HG03442 (cell line): ENCODE results near the gene DDC.
"Not testable (repeated sequence)": the region's sequence is repeated elsewhere in the genome, so short reads cannot be mapped to it uniquely, and the experiment has no call there.

Experiments used
- ATAC-seq: cut with Tn5 transposase; IDR thresholded peaks from one replicate; pipeline ENCODE4 v1.9.1; 2021; ENCODE audit warnings: mild to moderate bottlenecking, moderate library complexity; ENCODE audit not compliant: unreplicated experiment

The DDC gene

GRCh38 chr7:50462361-50462760, 102.8 kb downstream of the DDC start:
- ATAC-seq, result no peak

DNA sequence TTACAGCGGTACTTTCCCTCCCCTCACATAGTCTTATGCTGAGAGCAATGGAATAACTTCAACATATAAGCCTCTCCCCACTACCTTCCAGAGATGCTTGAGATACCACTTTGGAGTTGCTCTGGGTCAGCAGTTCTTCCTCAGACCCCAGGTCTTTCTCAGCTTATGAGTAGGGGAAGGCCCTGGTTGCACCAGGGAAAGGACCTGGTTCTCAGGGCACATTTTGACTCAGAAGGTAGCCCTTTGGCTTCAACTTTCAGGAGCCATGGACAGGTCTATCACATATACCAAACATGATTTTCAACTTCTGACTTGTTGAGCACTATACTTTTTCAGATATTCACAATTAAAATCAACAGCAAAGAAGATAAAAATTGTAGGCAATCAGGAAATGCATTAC, 103.5 kb downstream of the DDC start:
- ATAC-seq, result no peak

GRCh38 chr7:50459183-50459582, 106.0 kb downstream of the DDC start:
- ATAC-seq, result not testable (repeated sequence)

GRCh38 chr7:50458651-50459050, 106.6 kb downstream of the DDC start:
- ATAC-seq, result not testable (repeated sequence)

DNA sequence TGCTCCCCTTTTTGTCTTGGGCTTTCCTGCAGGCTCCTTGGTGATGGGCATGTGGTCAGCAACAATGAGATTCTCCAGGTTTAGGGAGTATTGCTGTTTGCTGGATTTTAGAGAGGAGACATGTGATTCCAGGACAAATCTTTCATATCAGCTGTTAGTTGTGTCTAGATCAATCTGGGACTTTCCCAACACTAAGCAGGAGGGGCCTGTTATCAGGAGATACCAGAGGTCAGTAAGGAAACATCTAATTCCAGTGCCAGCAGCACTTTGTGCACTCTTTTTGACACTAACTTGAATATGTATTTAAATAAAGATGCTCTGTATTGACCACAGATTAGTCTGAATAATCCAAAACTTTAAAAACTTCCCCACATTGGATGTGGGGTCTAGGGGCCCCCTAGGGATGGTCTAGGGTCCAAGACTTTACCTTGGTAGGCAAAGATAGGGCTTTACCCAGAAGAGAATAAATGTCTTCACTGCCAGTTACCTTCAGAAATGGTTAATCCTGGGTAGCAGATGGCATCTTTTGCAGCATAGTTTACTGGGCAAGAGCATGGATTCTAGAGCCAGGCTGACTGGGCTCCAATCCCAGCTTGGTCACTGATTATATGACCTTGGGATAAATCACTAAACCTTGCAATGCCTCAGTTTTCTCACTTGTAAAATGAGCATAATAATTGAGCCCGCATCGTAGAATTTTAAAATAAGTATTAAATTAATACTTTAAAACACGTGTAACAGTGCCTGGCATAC, 108.7 kb downstream of the DDC start:
- ATAC-seq, result no peak

- no peak for ATAC-seq
Measured at GRCh38 chr7:50455658-50456057, 109.5 kb downstream of the DDC start.

GRCh38 chr7:50454968-50455367, 110.2 kb downstream of the DDC start:
- no peak for ATAC-seq

- no peak for ATAC-seq
Measured at GRCh38 chr7:50450590-50451032, 114.6 kb downstream of the DDC start.

- peak; percentile 79 for ATAC-seq
Measured at GRCh38 chr7:50449881-50450589, 115.2 kb downstream of the DDC start, which contains the start of gene FIGNL1. TSS of gene FIGNL1 (minus strand) at chr7:50450350. CDS start at chr7:50447287, 3,063 bp downstream.

- no peak for ATAC-seq
Measured at GRCh38 chr7:50449501-50449880, 115.7 kb downstream of the DDC start.

GRCh38 chr7:50448823-50449222, 116.4 kb downstream of the DDC start:
- ATAC-seq, result peak; percentile 37

- peak; percentile 52 for ATAC-seq
Measured at GRCh38 chr7:50446542-50446960, 118.7 kb downstream of the DDC start.

DNA sequence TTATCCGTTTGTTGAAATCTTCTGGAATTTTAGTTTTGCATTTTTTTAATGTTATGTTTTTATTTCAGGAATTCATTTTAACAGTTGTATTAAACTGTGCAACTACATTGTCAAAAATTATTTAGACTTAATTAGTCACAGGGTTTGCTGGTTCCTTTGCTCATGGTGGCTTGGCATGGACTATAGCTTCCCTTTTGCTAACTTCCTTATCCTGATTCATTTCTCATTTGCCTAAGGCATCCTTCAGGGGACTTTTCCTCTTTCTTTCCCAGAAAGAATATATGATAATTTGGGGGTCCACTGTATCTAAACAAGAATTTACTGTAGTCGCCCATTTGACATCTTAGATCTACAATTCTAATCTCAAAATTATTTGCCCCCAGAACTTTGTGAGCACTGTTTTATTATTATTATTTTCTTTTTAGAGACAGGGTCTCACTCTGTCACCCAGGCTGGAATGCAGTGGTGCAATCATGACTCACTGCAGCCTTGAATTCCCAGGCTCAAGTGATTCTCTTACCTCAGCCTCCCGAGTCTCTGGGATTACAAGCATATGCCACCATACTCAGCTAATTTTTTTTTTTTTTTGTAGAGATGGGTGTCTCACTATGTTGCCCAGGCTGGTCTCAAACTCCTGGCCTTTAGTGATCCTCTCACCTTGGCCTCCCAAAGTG, 128.9 kb downstream of the DDC start:
- no peak for ATAC-seq

DNA sequence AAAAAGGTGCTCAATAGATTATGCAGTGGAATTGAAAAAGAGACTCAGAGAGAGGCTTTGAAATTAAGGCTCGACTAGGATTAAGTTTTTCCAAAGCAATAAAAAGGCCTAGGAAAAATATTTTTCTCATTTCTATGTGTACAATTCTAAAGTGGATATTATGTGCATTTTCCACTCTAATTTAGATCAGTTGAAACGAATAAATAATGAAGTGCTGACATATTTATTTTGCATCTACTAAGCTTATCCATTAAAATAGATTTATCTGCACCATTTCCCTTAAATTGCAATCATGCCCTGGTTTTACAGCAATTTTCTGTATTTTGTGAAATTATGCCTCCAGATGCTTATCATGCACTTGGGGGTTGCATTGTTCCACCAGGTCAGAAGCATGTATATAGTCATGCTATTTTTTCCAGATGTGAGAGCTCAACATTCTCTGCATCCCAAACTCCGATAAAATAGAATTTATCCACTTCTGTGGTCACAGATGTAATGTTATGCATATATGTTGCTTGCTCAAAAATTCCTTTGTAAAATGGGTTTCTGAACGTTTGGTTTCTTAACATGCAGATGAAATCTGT, 133.4 kb downstream of the DDC start:
- ATAC-seq, result no peak

DNA sequence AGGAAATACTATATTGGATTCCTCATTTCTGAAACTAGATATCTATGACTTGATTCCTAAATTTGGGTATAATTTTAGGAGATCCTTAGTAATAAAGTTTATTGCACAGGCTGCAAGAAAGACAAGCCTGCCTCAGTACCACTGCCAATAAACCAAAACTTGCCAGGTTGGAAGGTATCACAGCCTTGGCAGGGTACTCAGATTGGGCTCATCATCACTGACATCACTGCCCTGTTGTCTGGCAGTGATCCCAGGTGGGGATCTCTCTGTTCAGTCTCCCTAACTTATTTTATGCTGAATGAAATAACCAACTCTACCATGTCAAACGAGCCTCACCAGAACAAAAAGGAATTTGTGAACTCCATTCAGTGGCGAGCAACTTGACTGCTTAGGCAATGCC, 133.9 kb downstream of the DDC start:
- ATAC-seq, result no peak

GRCh38 chr7:50428911-50429310, 136.3 kb downstream of the DDC start:
- no peak for ATAC-seq

- no peak for ATAC-seq
Measured at GRCh38 chr7:50427518-50427917, 137.7 kb downstream of the DDC start.

DNA sequence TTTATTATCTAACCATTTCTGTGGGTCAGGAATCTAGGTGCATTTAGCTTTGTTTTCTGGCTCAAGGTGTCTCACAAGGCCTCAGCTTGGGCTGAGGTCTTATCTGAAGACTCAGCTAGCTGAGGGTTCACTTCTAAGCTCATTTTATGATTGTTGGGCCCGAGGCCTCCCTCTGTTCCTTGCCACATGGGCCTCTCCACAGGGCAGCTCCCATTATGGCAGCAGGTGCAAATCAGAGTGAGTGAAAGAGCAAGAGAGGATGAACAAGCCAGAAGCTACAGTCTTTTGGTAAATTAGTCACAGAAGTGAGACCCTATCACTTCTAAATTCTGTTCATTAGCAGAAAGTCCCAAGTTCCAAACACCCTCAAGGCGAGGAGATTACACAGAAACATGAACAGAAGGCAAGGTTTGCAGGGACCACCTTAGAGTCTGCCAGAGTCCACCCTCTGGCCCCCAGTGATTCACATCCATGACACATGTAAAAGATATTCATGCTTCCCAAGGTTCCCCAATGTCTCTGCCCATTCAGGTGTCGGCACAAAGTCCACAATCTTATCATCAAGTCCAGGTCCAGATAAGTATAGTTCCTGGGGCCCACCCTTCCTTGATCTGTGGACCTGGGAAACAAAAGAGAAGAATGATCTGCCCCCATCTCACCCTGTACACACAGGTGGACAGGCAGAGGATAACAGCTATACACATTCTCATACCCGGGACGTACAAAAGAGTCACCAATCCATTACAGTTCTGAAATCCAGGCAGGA, 138.7 kb downstream of the DDC start:
- ATAC-seq, result no peak

- ATAC-seq, result no peak
Measured at GRCh38 chr7:50425318-50425717, 139.9 kb downstream of the DDC start.

DNA sequence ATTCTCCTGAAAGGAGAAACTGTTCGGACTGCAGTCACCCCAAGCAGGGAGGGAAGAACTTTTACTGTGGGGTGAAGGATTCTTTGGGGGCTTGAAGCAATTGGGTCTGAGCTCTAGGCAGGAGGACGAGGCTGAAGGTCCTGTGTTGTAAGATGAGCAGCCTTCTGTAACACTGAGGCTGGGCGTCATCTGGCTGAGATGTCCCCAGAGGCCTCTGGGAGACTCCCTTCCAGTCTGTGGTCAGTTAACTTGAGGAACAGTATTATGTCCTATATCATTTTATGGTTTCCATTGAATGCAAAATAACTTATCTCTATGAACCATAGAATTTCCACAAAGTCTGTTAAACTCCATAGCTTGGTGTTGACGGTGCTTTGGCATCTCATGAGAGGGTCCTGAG, 141.3 kb downstream of the DDC start:
- ATAC-seq, result no peak

DNA sequence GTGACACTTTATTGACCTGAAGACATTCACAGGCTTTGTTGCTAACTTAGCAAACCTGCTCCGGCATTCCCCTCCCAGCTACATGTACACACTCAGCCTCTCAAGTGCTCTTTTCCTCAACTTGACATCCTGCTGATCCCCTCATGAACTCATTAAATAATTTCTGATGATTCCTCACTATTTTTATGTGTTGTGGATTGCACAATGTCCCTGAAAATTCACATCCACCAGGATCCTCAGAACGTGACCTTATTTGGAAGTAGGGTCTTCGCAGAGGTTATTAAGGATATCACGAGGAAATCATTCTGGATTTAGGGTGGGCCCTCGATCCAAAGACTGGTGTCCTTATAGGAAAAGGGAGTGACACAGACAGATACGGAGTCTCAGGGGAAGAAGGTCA, 142.3 kb downstream of the DDC start:
- ATAC-seq, result no peak
